ENCODE data around the gene GPALPP1.

DNA sequence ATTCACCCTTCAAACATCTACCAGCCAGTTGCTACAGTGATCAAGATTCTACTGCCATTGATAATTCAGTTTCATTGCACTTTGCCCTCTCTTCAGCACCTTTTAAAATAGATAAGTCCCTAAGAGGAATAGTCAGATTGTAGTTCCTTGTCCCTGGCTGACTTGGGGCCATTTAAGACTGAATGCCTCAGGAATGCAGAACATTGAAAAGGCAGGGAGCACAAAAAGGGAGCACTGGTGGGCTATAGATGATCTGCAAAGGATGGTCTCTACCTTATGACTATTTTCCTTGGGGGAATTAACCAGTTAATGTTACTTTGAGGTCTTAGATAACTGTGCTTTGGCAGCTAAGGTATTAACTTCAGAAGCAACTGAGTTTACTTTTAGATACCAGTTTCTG, 46.9 kb downstream of the GPALPP1 start:
- TF ChIP-seq, protein P1, sequence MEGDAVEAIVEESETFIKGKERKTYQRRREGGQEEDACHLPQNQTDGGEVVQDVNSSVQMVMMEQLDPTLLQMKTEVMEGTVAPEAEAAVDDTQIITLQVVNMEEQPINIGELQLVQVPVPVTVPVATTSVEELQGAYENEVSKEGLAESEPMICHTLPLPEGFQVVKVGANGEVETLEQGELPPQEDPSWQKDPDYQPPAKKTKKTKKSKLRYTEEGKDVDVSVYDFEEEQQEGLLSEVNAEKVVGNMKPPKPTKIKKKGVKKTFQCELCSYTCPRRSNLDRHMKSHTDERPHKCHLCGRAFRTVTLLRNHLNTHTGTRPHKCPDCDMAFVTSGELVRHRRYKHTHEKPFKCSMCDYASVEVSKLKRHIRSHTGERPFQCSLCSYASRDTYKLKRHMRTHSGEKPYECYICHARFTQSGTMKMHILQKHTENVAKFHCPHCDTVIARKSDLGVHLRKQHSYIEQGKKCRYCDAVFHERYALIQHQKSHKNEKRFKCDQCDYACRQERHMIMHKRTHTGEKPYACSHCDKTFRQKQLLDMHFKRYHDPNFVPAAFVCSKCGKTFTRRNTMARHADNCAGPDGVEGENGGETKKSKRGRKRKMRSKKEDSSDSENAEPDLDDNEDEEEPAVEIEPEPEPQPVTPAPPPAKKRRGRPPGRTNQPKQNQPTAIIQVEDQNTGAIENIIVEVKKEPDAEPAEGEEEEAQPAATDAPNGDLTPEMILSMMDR (IDR thresholded peaks at IDR 0.05): no peak
- TF ChIP-seq ZFX (IDR thresholded peaks at IDR 0.05; ENCODE audit: borderline replicate concordance): no peak

Data from 22Rv1 (cell line).